GM23338 (cell line): ENCODE data around the gene FAM78A. TPM values are rescaled to one million over a fixed set of nuclear protein-coding genes. Genes with fewer than 3 reads are reported as not detected.

Source experiments
- ATAC-seq: fragments of 200-7000 bp; cut with Tn5 transposase; 3 replicates; pipeline ENCODE4 v1.9.1; 2020
- DNase-seq: peaks from one replicate; pipeline ENCODE4 v3.0.0-alpha.2; 2015; ENCODE audit warnings: low spot score
- H2AFZ ChIP-seq: fragments of 200-600 bp; sonication (generic); 2 replicates; pipeline ENCODE4 v1.8.0; 2016; ENCODE audit warnings: antibody characterized with exemption, mild to moderate bottlenecking, moderate library complexity
- H3F3A ChIP-seq: fragments of 200-600 bp; sonication (generic); replicated peaks from 2 replicates; pipeline ENCODE4 v1.8.0; 2017; ENCODE audit warnings: antibody characterized with exemption, mixed run types, low read depth
- H3K27ac ChIP-seq: fragments of 200-600 bp; sonication (generic); 2 replicates; pipeline ENCODE4 v1.6.1; 2016; ENCODE audit warnings: low read depth
- H3K27me3 ChIP-seq: fragments of 200-600 bp; sonication (generic); 2 replicates; pipeline ENCODE4 v1.8.0; 2016; ENCODE audit warnings: mild to moderate bottlenecking, mixed run types, moderate library complexity; ENCODE audit not compliant: insufficient read depth
- H3K36me3 ChIP-seq: fragments of 200-600 bp; sonication (generic); 2 replicates; pipeline ENCODE4 v1.8.0; 2016; ENCODE audit warnings: mild to moderate bottlenecking; ENCODE audit not compliant: insufficient read depth
- H3K4me1 ChIP-seq: fragments of 200-600 bp; sonication (generic); 2 replicates; pipeline ENCODE4 v1.8.0; 2016; ENCODE audit warnings: mild to moderate bottlenecking, moderate library complexity; ENCODE audit not compliant: insufficient read depth
- H3K4me2 ChIP-seq: fragments of 200-600 bp; sonication (generic); 2 replicates; pipeline ENCODE4 v1.7.1; 2017; ENCODE audit warnings: mixed run types
- H3K4me3 ChIP-seq: fragments of 200-600 bp; sonication (generic); 2 replicates; pipeline ENCODE4 v1.6.1; 2016; ENCODE audit warnings: mixed run types
- H3K79me2 ChIP-seq: fragments of 200-600 bp; sonication (generic); replicated peaks from 2 replicates; pipeline ENCODE4 v1.8.0; 2017; ENCODE audit warnings: mild to moderate bottlenecking; ENCODE audit not compliant: insufficient read depth
- H3K9me2 ChIP-seq: fragments of 200-600 bp; sonication (generic); 2 replicates; pipeline ENCODE4 v1.8.0; 2017; ENCODE audit not compliant: insufficient read depth
- H4K20me1 ChIP-seq: fragments of 200-600 bp; sonication (generic); replicated peaks from 2 replicates; pipeline ENCODE4 v1.8.0; 2017; ENCODE audit warnings: mild to moderate bottlenecking; ENCODE audit not compliant: insufficient read depth
- H3K27ac Mint-ChIP-seq: 2 replicates; pipeline ENCODE4 v1.8.0; 2020; ENCODE audit warnings: inconsistent platforms, mild to moderate bottlenecking, moderate library complexity, mixed read lengths
- H3K27me3 Mint-ChIP-seq: 3 replicates; pipeline ENCODE4 v1.8.0; 2022; ENCODE audit warnings: low read depth, mild to moderate bottlenecking, moderate library complexity, mixed read lengths, inconsistent platforms; ENCODE audit not compliant: insufficient read depth, poor library complexity
- H3K36me3 Mint-ChIP-seq: 3 replicates; pipeline ENCODE4 v1.8.0; 2021; ENCODE audit warnings: low read depth, mild to moderate bottlenecking, inconsistent platforms, moderate library complexity, mixed read lengths
- H3K4me1 Mint-ChIP-seq: 3 replicates; pipeline ENCODE4 v1.8.0; 2020; ENCODE audit warnings: mild to moderate bottlenecking, inconsistent platforms, mixed read lengths
- H3K4me3 Mint-ChIP-seq: 3 replicates; pipeline ENCODE4 v1.8.0; 2021; ENCODE audit warnings: moderate library complexity, mild to moderate bottlenecking, inconsistent platforms, mixed read lengths
- H3K9me3 Mint-ChIP-seq: 3 replicates; pipeline ENCODE4 v1.8.0; 2020; ENCODE audit warnings: moderate library complexity, mild to moderate bottlenecking, inconsistent platforms, mixed read lengths
- CREB1 ChIP-seq: fragments of 250-450 bp; sonication (Bioruptor Pico); IDR thresholded peaks from 2 replicates; pipeline ENCODE4 v1.5.0; 2020; ENCODE audit warnings: low read depth, mild to moderate bottlenecking, moderate library complexity
- EZH2 ChIP-seq: fragments of 200-600 bp; sonication (generic); IDR thresholded peaks from one replicate; pipeline ENCODE4 v1.8.0; 2017; ENCODE audit warnings: antibody characterized with exemption, mild to moderate bottlenecking, low read depth; ENCODE audit not compliant: unreplicated experiment
- JUNB ChIP-seq: IDR thresholded peaks from one replicate; pipeline ENCODE4 v1.6.1; 2016; ENCODE audit warnings: antibody characterized with exemption; ENCODE audit not compliant: unreplicated experiment
- NANOG ChIP-seq: IDR thresholded peaks from 2 replicates; pipeline ENCODE4 v1.6.1; 2016; ENCODE audit warnings: antibody characterized with exemption, borderline replicate concordance
- POLR2AphosphoS5 ChIP-seq: IDR thresholded peaks from 2 replicates; pipeline ENCODE4 v1.6.1; 2016; ENCODE audit warnings: antibody characterized with exemption, low read depth
- STAT1 ChIP-seq: IDR thresholded peaks from one replicate; pipeline ENCODE4 v1.6.1; 2016; ENCODE audit warnings: antibody characterized with exemption; ENCODE audit not compliant: unreplicated experiment
- ZNF114 ChIP-seq: fragments of 250-450 bp; sonication (Bioruptor Pico); IDR thresholded peaks from 2 replicates; pipeline ENCODE4 v1.5.0; 2020; ENCODE audit warnings: mild to moderate bottlenecking, moderate library complexity
- ZNF331 ChIP-seq: fragments of 250-450 bp; sonication (Bioruptor Pico); IDR thresholded peaks from 2 replicates; pipeline ENCODE4 v1.5.0; 2020; ENCODE audit warnings: low read depth, mild to moderate bottlenecking, moderate library complexity
- polyA plus RNA-seq: library from polyadenylated mRNA; unstranded; fragments of >200 nt; fragmentation: Nextera tagmentation; extraction: Ambion mirVana; gene quantifications from 2 replicates; pipeline ENCODE4 v1.2.1, GENCODE V29; 2016
- total RNA-seq: library from RNA; depleted of rRNA; stranded (reverse); fragments of >200 nt; shearing (Covaris generic); gene quantifications from 2 replicates; pipeline ENCODE4 v1.2.3, GENCODE V29; 2014
- TF ChIP-seq, protein P1 (sequence below): IDR thresholded peaks from one replicate; pipeline ENCODE4 v1.6.1; 2018; ENCODE audit warnings: antibody characterized with exemption; ENCODE audit not compliant: unreplicated experiment
- TF ChIP-seq, protein P2 (sequence below), 2 experiments: fragments of 200-600 bp in 1 of 2; sonication (generic) in 1 of 2; conservative IDR thresholded peaks; 2 replicates each; pipeline versions ENCODE4 v1.5.1 to v1.6.1; 2016 to 2017; ENCODE audit warnings: antibody characterized with exemption in 2 of 2, low read depth in 2 of 2, mild to moderate bottlenecking in 2 of 2, moderate library complexity in 1 of 2
- TF ChIP-seq, protein P3 (sequence below): IDR thresholded peaks from 2 replicates; pipeline ENCODE4 v1.6.1; 2016; ENCODE audit warnings: antibody characterized with exemption
- TF ChIP-seq, protein P4 (sequence below): fragments of 250-450 bp; sonication (Bioruptor Pico); IDR thresholded peaks from 2 replicates; pipeline ENCODE4 v1.5.0; 2020; ENCODE audit warnings: mild to moderate bottlenecking, moderate library complexity

The FAM78A gene
- total and polyA plus RNA-seq, 2 experiments from 2014 or later, result 0.57 to 2.1 TPM

DNA sequence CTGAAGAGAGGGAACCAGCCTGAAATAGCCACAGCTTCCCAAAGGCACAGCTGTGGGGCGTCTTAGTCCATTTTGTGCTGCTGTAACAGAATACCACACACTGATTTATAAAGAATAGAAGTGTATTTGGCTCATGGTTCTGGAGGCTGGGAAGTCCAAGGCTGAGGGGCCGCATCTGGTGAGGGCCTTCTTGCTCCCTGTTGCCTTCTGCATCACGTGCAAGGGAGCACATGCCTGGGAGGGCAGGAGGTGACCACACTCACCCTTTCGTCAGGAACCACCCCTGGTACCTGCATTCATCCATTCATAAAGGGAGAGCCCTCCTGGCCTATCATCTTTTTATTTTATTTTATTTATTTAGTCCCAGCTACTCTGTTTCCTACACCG lies 23.6 kb upstream of the FAM78A start:
- peaks cover 6% of the 10 kb centered on the region; the same call in 1 of the 3 replicates for H3K4me1 Mint-ChIP-seq
- no peak overlapping the region for H3K27ac ChIP-seq

More for the DNA sequence above, 23.6 kb upstream of the FAM78A start:
- H3K9me2 ChIP-seq, result no peaks in the 10 kb centered on the region
- DNase-seq (no peak), ATAC-seq (no peak)
- Mint-ChIP-seq H3K4me3 (no peak overlapping the region), H3K27me3 (peaks cover 10% of the 10 kb centered on the region), H3K27ac (no peak overlapping the region), H3K9me3 (no peaks in the 10 kb centered on the region), H3K36me3 (no peaks in the 10 kb centered on the region)
- TF ChIP-seq EZH2, result no peak
- TF ChIP-seq JUNB, result no peak
- TF ChIP-seq, protein P1, sequence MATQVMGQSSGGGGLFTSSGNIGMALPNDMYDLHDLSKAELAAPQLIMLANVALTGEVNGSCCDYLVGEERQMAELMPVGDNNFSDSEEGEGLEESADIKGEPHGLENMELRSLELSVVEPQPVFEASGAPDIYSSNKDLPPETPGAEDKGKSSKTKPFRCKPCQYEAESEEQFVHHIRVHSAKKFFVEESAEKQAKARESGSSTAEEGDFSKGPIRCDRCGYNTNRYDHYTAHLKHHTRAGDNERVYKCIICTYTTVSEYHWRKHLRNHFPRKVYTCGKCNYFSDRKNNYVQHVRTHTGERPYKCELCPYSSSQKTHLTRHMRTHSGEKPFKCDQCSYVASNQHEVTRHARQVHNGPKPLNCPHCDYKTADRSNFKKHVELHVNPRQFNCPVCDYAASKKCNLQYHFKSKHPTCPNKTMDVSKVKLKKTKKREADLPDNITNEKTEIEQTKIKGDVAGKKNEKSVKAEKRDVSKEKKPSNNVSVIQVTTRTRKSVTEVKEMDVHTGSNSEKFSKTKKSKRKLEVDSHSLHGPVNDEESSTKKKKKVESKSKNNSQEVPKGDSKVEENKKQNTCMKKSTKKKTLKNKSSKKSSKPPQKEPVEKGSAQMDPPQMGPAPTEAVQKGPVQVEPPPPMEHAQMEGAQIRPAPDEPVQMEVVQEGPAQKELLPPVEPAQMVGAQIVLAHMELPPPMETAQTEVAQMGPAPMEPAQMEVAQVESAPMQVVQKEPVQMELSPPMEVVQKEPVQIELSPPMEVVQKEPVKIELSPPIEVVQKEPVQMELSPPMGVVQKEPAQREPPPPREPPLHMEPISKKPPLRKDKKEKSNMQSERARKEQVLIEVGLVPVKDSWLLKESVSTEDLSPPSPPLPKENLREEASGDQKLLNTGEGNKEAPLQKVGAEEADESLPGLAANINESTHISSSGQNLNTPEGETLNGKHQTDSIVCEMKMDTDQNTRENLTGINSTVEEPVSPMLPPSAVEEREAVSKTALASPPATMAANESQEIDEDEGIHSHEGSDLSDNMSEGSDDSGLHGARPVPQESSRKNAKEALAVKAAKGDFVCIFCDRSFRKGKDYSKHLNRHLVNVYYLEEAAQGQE, result no peak
- TF ChIP-seq, protein P2, sequence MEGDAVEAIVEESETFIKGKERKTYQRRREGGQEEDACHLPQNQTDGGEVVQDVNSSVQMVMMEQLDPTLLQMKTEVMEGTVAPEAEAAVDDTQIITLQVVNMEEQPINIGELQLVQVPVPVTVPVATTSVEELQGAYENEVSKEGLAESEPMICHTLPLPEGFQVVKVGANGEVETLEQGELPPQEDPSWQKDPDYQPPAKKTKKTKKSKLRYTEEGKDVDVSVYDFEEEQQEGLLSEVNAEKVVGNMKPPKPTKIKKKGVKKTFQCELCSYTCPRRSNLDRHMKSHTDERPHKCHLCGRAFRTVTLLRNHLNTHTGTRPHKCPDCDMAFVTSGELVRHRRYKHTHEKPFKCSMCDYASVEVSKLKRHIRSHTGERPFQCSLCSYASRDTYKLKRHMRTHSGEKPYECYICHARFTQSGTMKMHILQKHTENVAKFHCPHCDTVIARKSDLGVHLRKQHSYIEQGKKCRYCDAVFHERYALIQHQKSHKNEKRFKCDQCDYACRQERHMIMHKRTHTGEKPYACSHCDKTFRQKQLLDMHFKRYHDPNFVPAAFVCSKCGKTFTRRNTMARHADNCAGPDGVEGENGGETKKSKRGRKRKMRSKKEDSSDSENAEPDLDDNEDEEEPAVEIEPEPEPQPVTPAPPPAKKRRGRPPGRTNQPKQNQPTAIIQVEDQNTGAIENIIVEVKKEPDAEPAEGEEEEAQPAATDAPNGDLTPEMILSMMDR (conservative IDR thresholded peaks at IDR 0.05; ENCODE audit: low read depth in 2 of 2), result no peak
- TF ChIP-seq, protein P3, sequence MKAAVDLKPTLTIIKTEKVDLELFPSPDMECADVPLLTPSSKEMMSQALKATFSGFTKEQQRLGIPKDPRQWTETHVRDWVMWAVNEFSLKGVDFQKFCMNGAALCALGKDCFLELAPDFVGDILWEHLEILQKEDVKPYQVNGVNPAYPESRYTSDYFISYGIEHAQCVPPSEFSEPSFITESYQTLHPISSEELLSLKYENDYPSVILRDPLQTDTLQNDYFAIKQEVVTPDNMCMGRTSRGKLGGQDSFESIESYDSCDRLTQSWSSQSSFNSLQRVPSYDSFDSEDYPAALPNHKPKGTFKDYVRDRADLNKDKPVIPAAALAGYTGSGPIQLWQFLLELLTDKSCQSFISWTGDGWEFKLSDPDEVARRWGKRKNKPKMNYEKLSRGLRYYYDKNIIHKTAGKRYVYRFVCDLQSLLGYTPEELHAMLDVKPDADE, result no peak
- TF ChIP-seq CREB1, result no peak
- TF ChIP-seq, protein P4, sequence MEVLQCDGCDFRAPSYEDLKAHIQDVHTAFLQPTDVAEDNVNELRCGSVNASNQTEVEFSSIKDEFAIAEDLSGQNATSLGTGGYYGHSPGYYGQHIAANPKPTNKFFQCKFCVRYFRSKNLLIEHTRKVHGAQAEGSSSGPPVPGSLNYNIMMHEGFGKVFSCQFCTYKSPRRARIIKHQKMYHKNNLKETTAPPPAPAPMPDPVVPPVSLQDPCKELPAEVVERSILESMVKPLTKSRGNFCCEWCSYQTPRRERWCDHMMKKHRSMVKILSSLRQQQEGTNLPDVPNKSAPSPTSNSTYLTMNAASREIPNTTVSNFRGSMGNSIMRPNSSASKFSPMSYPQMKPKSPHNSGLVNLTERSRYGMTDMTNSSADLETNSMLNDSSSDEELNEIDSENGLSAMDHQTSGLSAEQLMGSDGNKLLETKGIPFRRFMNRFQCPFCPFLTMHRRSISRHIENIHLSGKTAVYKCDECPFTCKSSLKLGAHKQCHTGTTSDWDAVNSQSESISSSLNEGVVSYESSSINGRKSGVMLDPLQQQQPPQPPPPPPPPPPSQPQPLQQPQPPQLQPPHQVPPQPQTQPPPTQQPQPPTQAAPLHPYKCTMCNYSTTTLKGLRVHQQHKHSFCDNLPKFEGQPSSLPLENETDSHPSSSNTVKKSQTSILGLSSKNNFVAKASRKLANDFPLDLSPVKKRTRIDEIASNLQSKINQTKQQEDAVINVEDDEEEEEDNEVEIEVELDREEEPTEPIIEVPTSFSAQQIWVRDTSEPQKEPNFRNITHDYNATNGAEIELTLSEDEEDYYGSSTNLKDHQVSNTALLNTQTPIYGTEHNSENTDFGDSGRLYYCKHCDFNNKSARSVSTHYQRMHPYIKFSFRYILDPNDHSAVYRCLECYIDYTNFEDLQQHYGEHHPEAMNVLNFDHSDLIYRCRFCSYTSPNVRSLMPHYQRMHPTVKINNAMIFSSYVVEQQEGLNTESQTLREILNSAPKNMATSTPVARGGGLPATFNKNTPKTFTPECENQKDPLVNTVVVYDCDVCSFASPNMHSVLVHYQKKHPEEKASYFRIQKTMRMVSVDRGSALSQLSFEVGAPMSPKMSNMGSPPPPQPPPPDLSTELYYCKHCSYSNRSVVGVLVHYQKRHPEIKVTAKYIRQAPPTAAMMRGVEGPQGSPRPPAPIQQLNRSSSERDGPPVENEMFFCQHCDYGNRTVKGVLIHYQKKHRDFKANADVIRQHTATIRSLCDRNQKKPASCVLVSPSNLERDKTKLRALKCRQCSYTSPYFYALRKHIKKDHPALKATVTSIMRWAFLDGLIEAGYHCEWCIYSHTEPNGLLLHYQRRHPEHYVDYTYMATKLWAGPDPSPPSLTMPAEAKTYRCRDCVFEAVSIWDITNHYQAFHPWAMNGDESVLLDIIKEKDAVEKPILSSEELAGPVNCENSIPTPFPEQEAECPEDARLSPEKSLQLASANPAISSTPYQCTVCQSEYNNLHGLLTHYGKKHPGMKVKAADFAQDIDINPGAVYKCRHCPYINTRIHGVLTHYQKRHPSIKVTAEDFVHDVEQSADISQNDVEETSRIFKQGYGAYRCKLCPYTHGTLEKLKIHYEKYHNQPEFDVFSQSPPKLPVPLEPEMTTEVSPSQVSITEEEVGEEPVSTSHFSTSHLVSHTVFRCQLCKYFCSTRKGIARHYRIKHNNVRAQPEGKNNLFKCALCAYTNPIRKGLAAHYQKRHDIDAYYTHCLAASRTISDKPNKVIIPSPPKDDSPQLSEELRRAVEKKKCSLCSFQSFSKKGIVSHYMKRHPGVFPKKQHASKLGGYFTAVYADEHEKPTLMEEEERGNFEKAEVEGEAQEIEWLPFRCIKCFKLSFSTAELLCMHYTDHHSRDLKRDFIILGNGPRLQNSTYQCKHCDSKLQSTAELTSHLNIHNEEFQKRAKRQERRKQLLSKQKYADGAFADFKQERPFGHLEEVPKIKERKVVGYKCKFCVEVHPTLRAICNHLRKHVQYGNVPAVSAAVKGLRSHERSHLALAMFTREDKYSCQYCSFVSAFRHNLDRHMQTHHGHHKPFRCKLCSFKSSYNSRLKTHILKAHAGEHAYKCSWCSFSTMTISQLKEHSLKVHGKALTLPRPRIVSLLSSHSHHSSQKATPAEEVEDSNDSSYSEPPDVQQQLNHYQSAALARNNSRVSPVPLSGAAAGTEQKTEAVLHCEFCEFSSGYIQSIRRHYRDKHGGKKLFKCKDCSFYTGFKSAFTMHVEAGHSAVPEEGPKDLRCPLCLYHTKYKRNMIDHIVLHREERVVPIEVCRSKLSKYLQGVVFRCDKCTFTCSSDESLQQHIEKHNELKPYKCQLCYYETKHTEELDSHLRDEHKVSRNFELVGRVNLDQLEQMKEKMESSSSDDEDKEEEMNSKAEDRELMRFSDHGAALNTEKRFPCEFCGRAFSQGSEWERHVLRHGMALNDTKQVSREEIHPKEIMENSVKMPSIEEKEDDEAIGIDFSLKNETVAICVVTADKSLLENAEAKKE, result no peak
- no peak for TF ChIP-seq ZNF114 (CRISPR knock-in tag)
- no peak for TF ChIP-seq NANOG
- TF ChIP-seq POLR2AphosphoS5, result no peak
- TF ChIP-seq ZNF331, result no peak
- TF ChIP-seq STAT1, result no peak
- H3K27me3 ChIP-seq, result no peaks in the 10 kb centered on the region
- H3K36me3 ChIP-seq, result no peaks in the 10 kb centered on the region
- H3K4me1 ChIP-seq, result no peaks in the 10 kb centered on the region
- H3K4me3 ChIP-seq, result no peak overlapping the region
- H4K20me1 ChIP-seq, result no peaks in the 10 kb centered on the region
- H3F3A ChIP-seq, result no peaks in the 10 kb centered on the region
- H3K79me2 ChIP-seq, result no peaks in the 10 kb centered on the region
- no peak overlapping the region for H2AFZ ChIP-seq
- H3K4me2 ChIP-seq, result no peak overlapping the region
